ENCODE data around the gene WDR81.
"Not testable (repeated sequence)": the region's sequence is repeated elsewhere in the genome, so short reads cannot be mapped to it uniquely, and the experiment has no call there.

WDR81 gene

GRCh38 chr17:1718362-1719165 is 5.9 kb upstream of the WDR81 start:
- Histone ChIP-seq H2AFZ (ENCODE audit: low read depth) (no peak overlapping the region), H3K27ac (no peak overlapping the region), H3K9ac (no peak overlapping the region), H3K4me2 (peak overlapping the region; percentile 97; the same call in 1 of the 2 replicates), H3K4me3 (IDR thresholded peaks at IDR 0.05; ENCODE audit: insufficient read depth, low read depth, low read length) (no peak overlapping the region), H4K20me1 (ENCODE audit: insufficient read depth) (no peaks in the 10 kb centered on the region), H3K36me3 (ENCODE audit: insufficient read depth) (no peaks in the 10 kb centered on the region), H3K27me3 (ENCODE audit: insufficient read depth, low read depth) (no peaks in the 10 kb centered on the region), H3K79me2 (ENCODE audit: insufficient read depth, low read depth) (no peaks in the 10 kb centered on the region), H3K4me1 (ENCODE audit: low read depth, poor library complexity, severe bottlenecking) (peaks cover 42% of the 10 kb centered on the region)
- TF ChIP-seq CTCF (conservative IDR thresholded peaks at IDR 0.05; ENCODE audit: low read depth, low read length) = no peak

DNA sequence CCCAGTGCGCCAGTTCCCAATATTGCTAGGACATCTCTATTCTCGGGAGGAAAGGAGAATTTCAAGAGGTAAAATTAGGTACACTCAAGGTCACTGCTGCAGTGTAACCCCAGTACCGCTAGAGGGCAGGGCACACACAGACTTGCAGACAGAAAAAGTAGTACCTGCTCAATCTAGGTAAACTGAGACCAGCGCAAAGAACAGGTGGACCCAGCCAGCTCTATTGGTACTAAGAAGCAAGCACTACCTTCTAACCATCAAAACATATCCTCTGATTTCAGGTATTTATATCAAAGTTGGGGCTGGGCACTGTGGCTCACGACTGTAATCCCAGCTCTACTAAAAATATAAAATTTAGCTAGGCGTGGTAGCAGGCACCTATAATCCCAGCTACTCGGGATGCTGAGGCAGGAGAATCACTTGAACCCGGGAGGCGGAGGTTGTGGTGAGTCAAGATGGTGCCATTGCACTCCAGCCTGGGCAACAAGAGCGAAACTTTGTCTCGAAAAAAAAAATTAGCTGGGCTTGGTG is 3.6 kb upstream of the WDR81 start:
- H2AFZ ChIP-seq (ENCODE audit: low read depth) = no peak overlapping the region
- H3K4me2 ChIP-seq = no peak overlapping the region
- no peaks in the 10 kb centered on the region for H3K27me3 ChIP-seq (ENCODE audit: insufficient read depth, low read depth)
- no peaks in the 10 kb centered on the region for H4K20me1 ChIP-seq (ENCODE audit: insufficient read depth)
- H3K27ac ChIP-seq = no peak overlapping the region
- H3K4me1 ChIP-seq (ENCODE audit: low read depth, poor library complexity, severe bottlenecking) = peaks cover 47% of the 10 kb centered on the region
- H3K36me3 ChIP-seq (ENCODE audit: insufficient read depth) = no peaks in the 10 kb centered on the region
- H3K9ac ChIP-seq = no peak overlapping the region
- no peaks in the 10 kb centered on the region for H3K79me2 ChIP-seq (ENCODE audit: insufficient read depth, low read depth)
- H3K4me3 ChIP-seq (IDR thresholded peaks at IDR 0.05; ENCODE audit: insufficient read depth, low read depth, low read length) = no peak overlapping the region
- TF ChIP-seq CTCF (conservative IDR thresholded peaks at IDR 0.05; ENCODE audit: low read depth, low read length) = peak; percentile 85

GRCh38 chr17:1722022-1722421 is 2.5 kb upstream of the WDR81 start:
- peak overlapping the region; percentile 77 for H3K27ac ChIP-seq
- H4K20me1 ChIP-seq (ENCODE audit: insufficient read depth); H3K4me2 ChIP-seq; H3K79me2 ChIP-seq (ENCODE audit: insufficient read depth, low read depth); H3K27me3 ChIP-seq (ENCODE audit: insufficient read depth, low read depth); H2AFZ ChIP-seq (ENCODE audit: low read depth); H3K9ac ChIP-seq; H3K4me3 ChIP-seq (IDR thresholded peaks at IDR 0.05; ENCODE audit: insufficient read depth, low read depth, low read length); H3K36me3 ChIP-seq (ENCODE audit: insufficient read depth): not testable (repeated sequence)
- H3K4me1 ChIP-seq (ENCODE audit: low read depth, poor library complexity, severe bottlenecking) = peaks cover 47% of the 10 kb centered on the region

DNA sequence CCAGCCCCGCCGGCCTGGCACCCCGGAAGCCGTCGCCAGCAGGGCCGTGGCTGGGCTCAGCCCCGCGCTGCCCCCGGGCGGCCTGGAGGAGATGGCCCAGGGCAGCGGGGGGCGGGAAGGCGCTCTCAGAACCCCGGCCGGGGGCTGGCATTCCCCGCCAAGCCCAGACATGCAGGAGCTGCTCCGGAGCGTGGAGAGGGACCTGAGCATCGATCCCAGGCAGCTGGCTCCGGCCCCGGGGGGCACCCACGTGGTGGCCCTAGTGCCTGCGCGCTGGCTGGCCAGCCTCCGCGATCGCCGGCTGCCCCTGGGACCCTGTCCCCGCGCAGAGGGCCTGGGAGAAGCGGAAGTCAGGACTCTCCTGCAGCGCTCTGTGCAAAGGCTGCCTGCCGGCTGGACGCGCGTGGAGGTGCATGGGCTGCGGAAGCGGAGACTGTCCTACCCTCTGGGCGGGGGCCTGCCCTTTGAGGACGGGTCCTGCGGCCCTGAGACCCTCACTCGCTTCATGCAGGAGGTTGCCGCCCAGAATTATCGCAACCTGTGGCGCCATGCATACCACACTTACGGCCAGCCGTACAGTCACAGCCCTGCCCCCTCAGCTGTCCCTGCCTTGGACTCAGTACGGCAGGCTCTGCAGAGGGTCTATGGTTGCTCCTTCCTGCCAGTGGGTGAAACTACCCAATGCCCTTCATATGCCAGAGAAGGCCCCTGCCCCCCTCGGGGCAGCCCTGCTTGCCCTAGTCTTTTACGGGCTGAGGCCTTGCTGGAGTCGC is 551 bp downstream of the WDR81 start:
- no peak overlapping the region for H3K4me3 ChIP-seq (IDR thresholded peaks at IDR 0.05; ENCODE audit: insufficient read depth, low read depth, low read length)
- no peak overlapping the region for H3K27ac ChIP-seq
- H4K20me1 ChIP-seq (ENCODE audit: insufficient read depth) = no peaks in the 10 kb centered on the region
- H2AFZ ChIP-seq (ENCODE audit: low read depth) = peak overlapping the region; percentile 49; the same call in 1 of the 2 replicates
- TF ChIP-seq CTCF (conservative IDR thresholded peaks at IDR 0.05; ENCODE audit: low read depth, low read length) = no peak
- H3K27me3 ChIP-seq (ENCODE audit: insufficient read depth, low read depth) = no peaks in the 10 kb centered on the region
- H3K4me2 ChIP-seq = peak overlapping the region; percentile 73; the same call in 1 of the 2 replicates
- peaks cover 37% of the 10 kb centered on the region for H3K4me1 ChIP-seq (ENCODE audit: low read depth, poor library complexity, severe bottlenecking)
- H3K36me3 ChIP-seq (ENCODE audit: insufficient read depth) = no peaks in the 10 kb centered on the region
- H3K9ac ChIP-seq = peak overlapping the region; percentile 52; the same call in 1 of the 2 replicates
- no peaks in the 10 kb centered on the region for H3K79me2 ChIP-seq (ENCODE audit: insufficient read depth, low read depth)
